Measurements from ENCODE around the gene SSBP3. TPM values are rescaled to one million over a fixed set of nuclear protein-coding genes. Genes with fewer than 3 reads are reported as not detected.

Gene SSBP3
- polyA plus RNA-seq, 1 of the 3 experiments (the other 2 are of a cell fraction), result 26.2 TPM

DNA sequence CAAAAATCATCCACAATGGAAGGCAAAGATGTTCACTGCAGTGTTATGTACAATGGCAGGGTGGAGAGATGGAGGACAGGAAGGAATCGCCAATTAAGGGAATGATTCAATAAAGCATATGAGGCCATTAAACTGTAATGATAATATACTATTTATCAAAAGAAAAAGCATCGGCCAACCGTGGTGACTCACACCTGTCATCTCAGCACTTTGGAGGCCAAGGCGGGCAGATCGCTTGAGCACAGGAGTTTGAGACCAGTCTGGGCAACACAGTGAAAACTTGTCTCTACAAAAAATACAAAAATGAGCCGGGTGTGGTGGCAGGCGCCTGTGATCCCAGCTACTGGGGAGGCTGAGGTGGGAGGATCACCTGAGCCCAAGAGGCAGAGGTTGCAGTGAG is 89.1 kb downstream of the SSBP3 start:
- Histone ChIP-seq H3K4me2 (no peak overlapping the region), H3K79me2 (ENCODE audit: insufficient read depth) (peaks cover 8% of the 10 kb centered on the region; the same call in 1 of the 2 replicates), H3K9me3 (no peaks in the 10 kb centered on the region), H3K36me3 (replicated peaks in 1 of 2; ENCODE audit: control insufficient read depth in 1 of 2, insufficient read depth in 2 of 2, low read length in 1 of 2) (no peaks in the 10 kb centered on the region), H3K4me1 (ENCODE audit: control insufficient read depth in 1 of 2, insufficient read depth in 2 of 2, low read depth in 1 of 2, low read length in 1 of 2) (peaks cover 8 to 42% of the 10 kb centered on the region in 2 experiments; a peak in 3 of 4 replicates), H3K27ac (ENCODE audit: low read depth in 2 of 2, low read length in 1 of 2) (no peak overlapping the region), H4K20me1 (ENCODE audit: insufficient read depth) (0 out of 2 replicates have a peak, but pooled peaks cover 6% of the 10 kb centered on the region), H2AFZ (ENCODE audit: low read depth) (no peak overlapping the region), H3K9ac (no peak overlapping the region), H3K9me2 (no peaks in the 10 kb centered on the region), H3K27me3 (ENCODE audit: insufficient read depth) (no peaks in the 10 kb centered on the region), H3K4me3 (ENCODE audit: low read depth in 2 of 2, low read length in 1 of 2) (no peak overlapping the region), H3F3A (replicated peaks; ENCODE audit: insufficient read depth) (no peaks in the 10 kb centered on the region)
- no peak for TF ChIP-seq ZBTB33 (IDR thresholded peaks at IDR 0.05; ENCODE audit: borderline replicate concordance, low read depth)
- no peak for TF ChIP-seq MEF2A (IDR thresholded peaks at IDR 0.05; ENCODE audit: borderline replicate concordance, low read depth)
- no peak for TF ChIP-seq REST (IDR thresholded peaks at IDR 0.05; ENCODE audit: low read depth, low read length)
- TF ChIP-seq ELF1 (IDR thresholded peaks at IDR 0.05), result no peak
- no peak for TF ChIP-seq RAD21 (IDR thresholded peaks at IDR 0.05; ENCODE audit: low read length)
- TF ChIP-seq, protein P1, sequence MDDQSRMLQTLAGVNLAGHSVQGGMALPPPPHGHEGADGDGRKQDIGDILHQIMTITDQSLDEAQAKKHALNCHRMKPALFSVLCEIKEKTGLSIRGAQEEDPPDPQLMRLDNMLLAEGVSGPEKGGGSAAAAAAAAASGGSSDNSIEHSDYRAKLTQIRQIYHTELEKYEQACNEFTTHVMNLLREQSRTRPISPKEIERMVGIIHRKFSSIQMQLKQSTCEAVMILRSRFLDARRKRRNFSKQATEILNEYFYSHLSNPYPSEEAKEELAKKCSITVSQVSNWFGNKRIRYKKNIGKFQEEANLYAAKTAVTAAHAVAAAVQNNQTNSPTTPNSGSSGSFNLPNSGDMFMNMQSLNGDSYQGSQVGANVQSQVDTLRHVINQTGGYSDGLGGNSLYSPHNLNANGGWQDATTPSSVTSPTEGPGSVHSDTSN (IDR thresholded peaks at IDR 0.05), result no peak
- 77% methylated on average over 7 of the region's 7 CpGs for WGBS (ENCODE audit: low lambda C conversion rate)
- CTCF ChIA-PET, result no interaction called here
- no peak for DNase-seq
- POLR2A ChIA-PET, result no interaction called here

- Histone ChIP-seq H3F3A (replicated peaks; ENCODE audit: insufficient read depth) (no peaks in the 10 kb centered on the region), H3K4me1 (ENCODE audit: control insufficient read depth in 1 of 2, insufficient read depth in 2 of 2, low read depth in 1 of 2, low read length in 1 of 2) (peaks cover 8 to 49% of the 10 kb centered on the region in 2 experiments; a peak in 3 of 4 replicates), H3K9me3 (no peaks in the 10 kb centered on the region), H4K20me1 (ENCODE audit: insufficient read depth) (peaks cover 6% of the 10 kb centered on the region; the same call in 1 of the 2 replicates), H3K36me3 (replicated peaks in 1 of 2; ENCODE audit: control insufficient read depth in 1 of 2, insufficient read depth in 2 of 2, low read length in 1 of 2) (no peaks in the 10 kb centered on the region), H3K4me2 (no peak overlapping the region), H3K27ac (ENCODE audit: low read depth in 2 of 2, low read length in 1 of 2) (peak overlapping the region in 1 of 2 experiments; percentile 51; a peak in 1 of 4 replicates), H2AFZ (ENCODE audit: low read depth) (no peak overlapping the region), H3K9me2 (no peaks in the 10 kb centered on the region), H3K79me2 (ENCODE audit: insufficient read depth) (peaks cover 8% of the 10 kb centered on the region; the same call in 1 of the 2 replicates), H3K4me3 (ENCODE audit: low read depth in 2 of 2, low read length in 1 of 2) (no peak overlapping the region), H3K9ac (no peak overlapping the region), H3K27me3 (ENCODE audit: insufficient read depth) (no peaks in the 10 kb centered on the region)
- no peak for DNase-seq
- ChIA-PET POLR2A (no interaction called here), CTCF (interaction anchor here (1.2 to 4.3 kb wide), 3 partner anchors 10 to 41 kb away, joined by 3 to 14 read pairs (median 14); no protein-coding TSS in a partner anchor)
- no peak for TF ChIP-seq CHD2 (IDR thresholded peaks at IDR 0.05; ENCODE audit: low read length, partially characterized antibody)
- TF ChIP-seq, protein P2, sequence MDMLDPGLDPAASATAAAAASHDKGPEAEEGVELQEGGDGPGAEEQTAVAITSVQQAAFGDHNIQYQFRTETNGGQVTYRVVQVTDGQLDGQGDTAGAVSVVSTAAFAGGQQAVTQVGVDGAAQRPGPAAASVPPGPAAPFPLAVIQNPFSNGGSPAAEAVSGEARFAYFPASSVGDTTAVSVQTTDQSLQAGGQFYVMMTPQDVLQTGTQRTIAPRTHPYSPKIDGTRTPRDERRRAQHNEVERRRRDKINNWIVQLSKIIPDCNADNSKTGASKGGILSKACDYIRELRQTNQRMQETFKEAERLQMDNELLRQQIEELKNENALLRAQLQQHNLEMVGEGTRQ (IDR thresholded peaks at IDR 0.05; ENCODE audit: borderline replicate concordance, low read depth, low read length), result no peak
- no peak for TF ChIP-seq TCF12 (IDR thresholded peaks at IDR 0.05)
- no peak for TF ChIP-seq ZBTB33 (IDR thresholded peaks at IDR 0.05; ENCODE audit: borderline replicate concordance, low read depth)
- no peak for TF ChIP-seq YY1 (IDR thresholded peaks at IDR 0.05; ENCODE audit: low read depth)
- no peak for TF ChIP-seq POLR2AphosphoS5 (IDR thresholded peaks at IDR 0.05; ENCODE audit: low read depth, low read length)
- WGBS (ENCODE audit: low lambda C conversion rate), result 89% methylated on average over 4 of the region's 4 CpGs
These were observed 91.1 kb downstream of the SSBP3 start for GRCh38 chr1:54315099-54315498.
